NOMO-1 (cell line): Measurements from ENCODE around the gene FBF1.
"Not testable (repeated sequence)": the region's sequence is repeated elsewhere in the genome, so short reads cannot be mapped to it uniquely, and the experiment has no call there.

Source experiments
- DNase-seq, 2 experiments: peaks; one replicate each; lab custom pipeline; 2025; ENCODE audit not compliant: unreplicated experiment in 2 of 2; lab: John Stamatoyannopoulos, UW

The FBF1 gene

GRCh38 chr17:75897160-75898019 is 43.5 kb downstream of the FBF1 start:
- no peak for DNase-seq

GRCh38 chr17:75896415-75897159 is 44.3 kb downstream of the FBF1 start, which contains the start of gene TRIM65:
Gene TRIM65, minus strand, starts transcription at chr17:75896951. Its CDS starts 14 bp downstream, at chr17:75896937.
- DNase-seq, result peak; percentile 52 to 77

GRCh38 chr17:75895370-75896155 is 45.3 kb downstream of the FBF1 start:
- DNase-seq, result no peak

GRCh38 chr17:75894049-75894733 is 46.7 kb downstream of the FBF1 start:
- DNase-seq, result no peak

GRCh38 chr17:75893305-75894048 is 47.4 kb downstream of the FBF1 start:
- DNase-seq, result no peak

- DNase-seq, result no peak
These were observed 48.2 kb downstream of the FBF1 start for GRCh38 chr17:75892556-75893224.

GRCh38 chr17:75891605-75892555 is 49.0 kb downstream of the FBF1 start:
- no peak for DNase-seq

- no peak for DNase-seq
These were observed 49.7 kb downstream of the FBF1 start for GRCh38 chr17:75891022-75891604.

GRCh38 chr17:75889454-75889853 is 51.4 kb downstream of the FBF1 start:
- no peak for DNase-seq

GRCh38 chr17:75888484-75888883 is 52.4 kb downstream of the FBF1 start:
- no peak for DNase-seq

GRCh38 chr17:75885860-75886259 is 55.0 kb downstream of the FBF1 start:
- DNase-seq, result not testable (repeated sequence)

- no peak for DNase-seq
These were observed 55.4 kb downstream of the FBF1 start for GRCh38 chr17:75885431-75885830.

GRCh38 chr17:75881678-75882454 is 59.0 kb downstream of the FBF1 start:
- DNase-seq, result no peak

- no peak for DNase-seq
These were observed 60.6 kb downstream of the FBF1 start for GRCh38 chr17:75880266-75880665.

GRCh38 chr17:75878174-75878998 is 62.5 kb downstream of the FBF1 start, which contains the start of gene TRIM47:
Gene TRIM47, minus strand, starts transcription at chr17:75878581. Its CDS starts 33 bp downstream, at chr17:75878548.
- peak in 1 of 2 experiments; percentile 7 for DNase-seq

- peak; percentile 63 to 81 for DNase-seq
These were observed 63.1 kb downstream of the FBF1 start for GRCh38 chr17:75877752-75878173.
